ENCODE measurements around the gene ZNF821. TPM values are rescaled to one million over a fixed set of nuclear protein-coding genes. Genes with fewer than 3 reads are reported as not detected.

Gene ZNF821
- total and polyA plus RNA-seq, 2 of the 8 experiments (the other 6 are each of a cell fraction or from before 2014, with no cell fraction given): 9.5 to 14.1 TPM

GRCh38 chr16:71929048-71929447 lies 45.1 kb upstream of the ZNF821 start:
- Histone ChIP-seq H3K23ac (ENCODE audit: insufficient read length) (no peak overlapping the region), H2BK20ac (ENCODE audit: low read length) (no peak overlapping the region), H3K27me3 (replicated peaks in 1 of 4; ENCODE audit: control insufficient read depth in 3 of 4, extremely low read depth in 1 of 4, insufficient read depth in 3 of 4, low read length in 3 of 4) (no peaks in the 10 kb centered on the region), H3K18ac (ENCODE audit: extremely low read depth, low read length) (no peak overlapping the region), H2BK12ac (ENCODE audit: low read depth, low read length) (no peak overlapping the region), H2AK5ac (ENCODE audit: low read depth, low read length) (no peak overlapping the region), H2AFZ (ENCODE audit: low read length) (no peak overlapping the region), H4K20me1 (replicated peaks in 1 of 2; ENCODE audit: control insufficient read depth in 1 of 2, insufficient read depth in 2 of 2, low read length in 2 of 2) (peaks cover 3 to 8% of the 10 kb centered on the region in 2 experiments), H3K14ac (ENCODE audit: insufficient read length) (no peak overlapping the region), H3K27ac (ENCODE audit: low read depth, low read length) (no peak overlapping the region), H4K8ac (ENCODE audit: extremely low read depth, insufficient read depth, low read length) (no peak overlapping the region), H3K4ac (replicated peaks; ENCODE audit: insufficient read length, low read depth, low read length) (no peak overlapping the region), H2BK120ac (replicated peaks; ENCODE audit: low read depth, low read length) (no peak overlapping the region), H3K4me3 (ENCODE audit: extremely low read depth in 1 of 4, insufficient read depth in 2 of 4, low read depth in 3 of 4, low read length in 4 of 4) (no peak overlapping the region), H4K5ac (ENCODE audit: insufficient read length, low read depth, low read length) (no peak overlapping the region), H2BK5ac (ENCODE audit: low read depth, low read length) (no peak overlapping the region), H3K9me3 (ENCODE audit: insufficient read depth in 2 of 2, low read depth in 1 of 2, low read length in 1 of 2) (no peaks in the 10 kb centered on the region), H3K4me1 (replicated peaks in 1 of 4; ENCODE audit: control insufficient read depth in 3 of 4, insufficient read depth in 4 of 4, low read length in 3 of 4) (no peaks in the 10 kb centered on the region), H3K79me2 (ENCODE audit: control insufficient read depth in 1 of 2, insufficient read depth in 2 of 2, low read length in 2 of 2) (peaks cover 0 to 14% of the 10 kb centered on the region in 2 experiments; a peak in 1 of 4 replicates), H3K36me3 (ENCODE audit: control insufficient read depth in 2 of 4, insufficient read depth in 4 of 4, low read length in 3 of 4) (peaks cover 32 to 69% (median 51%) of the 10 kb centered on the region in 4 experiments), H3K4me2 (ENCODE audit: insufficient read depth in 1 of 2, low read depth in 2 of 2, low read length in 2 of 2) (no peak overlapping the region), H3K23me2 (ENCODE audit: low read depth, low read length) (no peaks in the 10 kb centered on the region), H4K91ac (replicated peaks; ENCODE audit: insufficient read length, low read length) (no peak overlapping the region), H2BK15ac (ENCODE audit: low read length) (no peak overlapping the region), H3K56ac (replicated peaks; ENCODE audit: insufficient read length, low read depth, low read length) (no peak overlapping the region), H3K9ac (replicated peaks in 1 of 4; ENCODE audit: extremely low read depth in 1 of 4, low read depth in 3 of 4, low read length in 3 of 4) (no peak overlapping the region), H3K79me1 (ENCODE audit: low read depth, low read length) (no peaks in the 10 kb centered on the region; the same call in 1 of the 2 replicates)
- no peak for DNase-seq (ENCODE audit: low read depth in 1 of 2, low spot score in 2 of 2)
- 76% methylated on average over 3 of the region's 3 CpGs; no CpG with 5 or more reads in 1 of the 2 experiments for WGBS, 2 experiments (ENCODE audit: extremely low coverage in 1 of 2, insufficient coverage in 1 of 2, insufficient read length in 1 of 2, insufficient replicate concordance in 2 of 2, low coverage in 1 of 2, low lambda C conversion rate in 2 of 2, missing lambda C conversion rate in 1 of 2)
- ChIA-PET CTCF (ENCODE audit: partially characterized antibody) (interaction anchor here (0.6 to 2.3 kb wide), 9 partner anchors 10 to 46 kb away, joined by 3 to 13 read pairs (median 5); no protein-coding TSS in a partner anchor), POLR2A (ENCODE audit: partially characterized antibody) (interaction anchor here (0.6 to 1.8 kb wide), 5 partner anchors 11 to 90 kb away, joined by 3 to 7 read pairs (median 3); no protein-coding TSS in a partner anchor)
- no peak for FAIRE-seq
- TF ChIP-seq GABPA (IDR thresholded peaks at IDR 0.05; ENCODE audit: borderline replicate concordance, insufficient read depth, low read length) (no peak), USF2 (IDR thresholded peaks at IDR 0.05; ENCODE audit: low read length) (no peak), POU5F1 (IDR thresholded peaks at IDR 0.05; ENCODE audit: low read depth, low read length) (no peak), SP4 (IDR thresholded peaks at IDR 0.05; ENCODE audit: low read length) (no peak), EP300 (IDR thresholded peaks at IDR 0.05; ENCODE audit: borderline replicate concordance in 1 of 2, low read depth in 2 of 2, low read length in 2 of 2) (no peak), ATF2 (IDR thresholded peaks at IDR 0.05; ENCODE audit: low read length) (no peak), RNF2 (IDR thresholded peaks at IDR 0.05; ENCODE audit: borderline replicate concordance, low read depth, low read length, missing control alignments, poor library complexity, severe bottlenecking) (no peak), SIX5 (IDR thresholded peaks at IDR 0.05; ENCODE audit: low read depth, low read length) (no peak), POLR2A (IDR thresholded peaks at IDR 0.05; ENCODE audit: control extremely low read depth in 1 of 2, low read depth in 2 of 2, low read length in 2 of 2) (no peak), NANOG (IDR thresholded peaks at IDR 0.05; ENCODE audit: insufficient read depth, low read depth, low read length, poor library complexity, severe bottlenecking) (no peak), CEBPB (IDR thresholded peaks at IDR 0.05; ENCODE audit: low read depth, low read length) (no peak)
